HG03103 (cell line): ENCODE data around the gene ZCCHC3.

ENCODE experiments used
- ATAC-seq: cut with Tn5 transposase; IDR thresholded peaks from one replicate; pipeline ENCODE4 v1.9.1; 2021; ENCODE audit warnings: low read depth; ENCODE audit not compliant: unreplicated experiment

Gene ZCCHC3

DNA sequence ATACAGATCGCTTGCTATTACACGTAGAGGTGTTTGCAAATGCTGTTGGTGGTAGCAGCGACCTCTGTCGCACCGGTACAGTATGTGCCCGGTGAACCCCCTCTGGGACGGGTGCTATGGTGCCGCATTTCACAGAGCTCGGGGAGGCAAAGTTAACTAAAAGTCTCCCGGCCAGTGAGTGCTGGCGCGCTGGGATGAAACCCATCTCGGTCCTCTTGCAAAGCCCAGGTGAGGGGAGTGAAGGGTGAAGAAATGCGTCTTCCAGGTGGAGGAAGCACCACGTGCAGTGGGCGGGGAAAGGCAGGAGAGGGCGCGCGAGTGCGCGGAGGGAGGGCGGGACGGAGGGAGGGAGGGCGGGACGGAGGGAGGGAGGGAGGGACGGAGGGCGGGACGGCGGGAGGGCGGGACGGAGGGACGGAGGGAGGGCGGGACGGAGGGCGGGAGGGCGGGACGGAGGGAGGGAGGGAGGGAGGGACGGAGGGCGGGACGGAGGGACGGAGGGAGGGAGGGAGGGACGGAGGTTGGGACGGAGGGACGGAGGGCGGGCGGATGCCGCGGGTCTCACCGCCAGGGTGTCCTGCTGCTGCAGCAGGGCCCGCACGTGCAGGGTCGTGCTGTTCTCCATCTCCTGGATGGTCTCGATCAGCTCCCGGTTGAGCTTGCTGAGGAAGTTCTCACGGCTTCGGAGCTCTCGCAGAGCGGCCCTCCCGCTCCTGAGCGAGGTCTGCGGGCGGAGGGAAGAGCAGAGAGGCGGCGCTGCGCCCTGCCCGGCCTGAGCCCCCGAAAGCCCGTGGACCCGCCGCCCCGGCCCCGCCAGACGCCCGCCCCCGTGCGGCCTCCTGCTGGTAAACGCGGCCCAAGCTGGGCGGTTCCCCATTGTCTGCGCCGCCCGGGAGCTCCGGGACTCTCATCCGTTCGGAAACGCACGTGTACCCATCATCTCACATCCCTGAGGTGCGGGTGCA is 18.5 kb upstream of the ZCCHC3 start:
- ATAC-seq = no peak

DNA sequence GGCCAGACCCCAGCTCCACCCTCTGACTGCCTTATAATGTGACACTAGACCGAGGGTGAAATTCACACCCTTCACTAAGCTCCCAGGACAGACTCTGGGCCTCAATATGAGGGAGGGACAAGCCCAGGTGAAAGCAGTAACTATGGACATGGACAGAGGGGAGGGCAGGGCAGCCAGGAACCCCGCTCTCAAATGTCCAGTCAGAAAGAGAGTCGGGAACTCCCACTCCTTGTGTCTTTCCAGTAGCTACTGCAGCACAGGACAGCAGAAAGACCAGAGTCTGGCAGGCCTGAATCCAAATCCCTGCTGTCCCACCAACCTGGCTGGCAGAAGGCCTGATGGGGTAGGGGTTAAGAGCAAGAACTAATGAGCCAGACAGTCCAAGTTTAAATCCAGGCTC is 13.2 kb upstream of the ZCCHC3 start:
- ATAC-seq = no peak

DNA sequence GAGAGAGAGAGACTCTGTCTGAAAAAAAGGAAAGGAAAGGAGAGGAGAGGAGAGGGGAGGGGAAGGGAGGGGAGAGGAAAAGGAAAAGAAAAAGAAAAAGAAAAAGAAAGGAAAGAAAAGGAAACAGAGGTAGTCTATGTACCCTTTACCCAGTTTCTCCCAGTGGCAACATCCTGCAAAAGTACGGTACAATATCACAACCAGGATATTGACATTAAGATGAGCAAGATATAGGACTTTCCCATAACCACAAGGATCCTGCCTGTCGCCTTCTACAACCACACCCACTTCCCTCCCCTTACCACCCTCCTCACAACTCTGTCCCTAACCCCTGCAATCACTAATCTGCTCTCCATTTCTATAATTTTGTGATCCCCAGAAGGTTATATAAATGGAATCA is 10.9 kb upstream of the ZCCHC3 start:
- no peak for ATAC-seq

DNA sequence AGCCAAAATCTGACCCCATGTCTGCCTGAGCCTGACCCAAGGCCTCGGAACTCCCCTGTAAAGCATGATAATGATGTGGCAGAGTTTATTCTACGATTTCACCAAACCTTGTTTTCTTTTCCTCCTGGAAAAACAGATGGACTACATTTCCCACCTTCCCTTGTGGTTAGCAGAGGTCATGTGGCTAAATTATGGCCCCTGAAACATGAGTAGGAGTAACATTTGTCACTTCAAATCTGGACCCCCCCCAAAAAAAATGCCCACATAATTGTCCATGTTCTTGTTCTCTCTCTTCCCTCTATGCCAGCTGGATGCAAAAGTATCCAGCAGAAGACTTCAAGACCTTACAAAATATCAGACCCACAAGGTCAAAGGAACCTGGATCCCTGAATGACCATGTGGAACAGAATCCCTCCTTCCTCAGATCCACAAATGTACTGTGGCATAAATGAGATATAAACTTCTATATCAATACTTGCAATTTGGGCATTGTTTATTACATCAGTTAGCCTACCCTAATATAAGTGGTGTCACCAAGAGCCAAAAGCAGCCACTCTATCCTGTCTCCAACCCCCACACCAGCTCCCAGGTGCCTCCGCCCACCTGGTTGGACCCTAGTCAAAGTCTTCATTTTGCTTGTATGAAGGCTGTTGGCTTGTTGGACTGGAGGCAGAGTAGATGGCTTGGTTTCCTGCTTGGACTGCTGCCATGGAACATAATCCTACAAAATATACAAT is 8.2 kb upstream of the ZCCHC3 start:
- no peak for ATAC-seq

DNA sequence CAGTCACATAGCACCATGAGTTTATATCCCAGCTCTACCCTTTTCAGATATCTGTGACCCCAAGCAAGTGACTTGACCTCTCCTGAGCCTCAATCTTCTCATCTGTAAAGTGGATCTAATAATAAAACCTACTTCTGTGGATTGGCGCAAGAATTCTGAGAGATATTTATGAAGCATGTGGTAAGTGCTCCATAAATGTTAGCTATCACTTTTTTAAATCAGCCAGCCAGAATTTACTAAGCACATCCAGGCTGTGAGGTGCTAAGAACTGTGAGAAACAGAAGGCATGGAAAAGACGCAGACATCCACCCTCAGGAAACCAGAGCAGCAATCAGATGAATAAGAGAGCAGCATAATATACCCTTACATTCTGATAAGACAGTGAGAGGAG is 7.7 kb upstream of the ZCCHC3 start:
- no peak for ATAC-seq

DNA sequence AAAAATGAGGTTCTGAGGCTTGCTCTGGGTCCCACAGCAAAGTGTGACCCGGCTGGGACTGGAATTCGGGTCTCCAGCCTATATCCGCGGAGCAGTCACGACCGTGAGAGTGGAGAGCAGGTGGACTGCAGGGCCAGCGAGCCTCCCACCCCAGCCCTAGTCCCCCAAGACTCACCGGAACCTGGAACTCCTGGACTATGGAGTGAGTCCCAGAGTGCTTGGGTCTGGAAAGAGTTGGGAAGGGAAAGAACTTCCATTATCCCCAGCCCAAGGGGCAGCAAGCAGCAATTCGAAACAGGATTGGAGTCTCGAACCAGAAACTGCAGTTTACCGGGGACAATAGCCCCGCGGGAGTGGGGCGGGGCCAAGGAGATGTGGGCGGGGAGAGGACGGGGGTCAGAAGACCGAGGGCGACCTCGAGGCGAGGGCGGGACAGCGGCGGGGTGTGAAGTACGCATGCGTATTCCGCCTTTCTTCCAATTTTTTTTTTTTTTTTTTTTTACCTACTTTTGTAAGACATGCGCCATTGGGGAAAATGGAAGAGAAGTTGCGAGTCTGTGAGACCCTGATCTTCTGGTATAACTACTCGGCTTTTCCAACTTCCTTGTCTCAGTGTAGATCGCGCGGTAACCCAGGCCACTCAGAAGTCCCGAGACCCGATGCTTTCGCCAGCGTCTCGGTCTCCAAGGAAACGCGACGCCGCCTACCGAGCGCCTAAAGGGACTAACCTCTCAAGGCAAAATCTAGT is 7.1 kb upstream of the ZCCHC3 start, which contains the start of gene C20orf96:
Gene C20orf96, minus strand, starts transcription at position 667 of the 748 bp plus-strand sequence. Its CDS starts 140 bp downstream, at position 527.
- ATAC-seq = peak; percentile 63

DNA sequence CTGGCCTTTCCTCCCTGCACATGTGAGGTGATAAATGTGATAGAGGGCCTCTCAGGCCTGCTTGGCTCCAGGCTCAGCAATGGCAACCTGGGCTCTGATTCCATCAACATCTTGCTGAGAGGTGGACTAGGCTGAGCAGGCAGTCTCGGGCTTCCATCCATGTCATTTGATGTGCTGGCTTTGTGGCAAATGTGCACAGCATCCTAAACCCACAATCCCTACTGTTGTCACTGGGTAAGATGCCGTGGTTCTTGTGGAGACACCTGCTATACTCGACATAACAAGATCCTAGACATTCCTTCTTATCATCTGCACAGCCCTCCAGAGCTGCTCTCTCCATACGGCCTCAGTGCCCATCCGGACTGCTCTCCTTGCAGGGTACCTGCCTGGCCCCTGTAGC is 2.8 kb upstream of the ZCCHC3 start:
- no peak for ATAC-seq

DNA sequence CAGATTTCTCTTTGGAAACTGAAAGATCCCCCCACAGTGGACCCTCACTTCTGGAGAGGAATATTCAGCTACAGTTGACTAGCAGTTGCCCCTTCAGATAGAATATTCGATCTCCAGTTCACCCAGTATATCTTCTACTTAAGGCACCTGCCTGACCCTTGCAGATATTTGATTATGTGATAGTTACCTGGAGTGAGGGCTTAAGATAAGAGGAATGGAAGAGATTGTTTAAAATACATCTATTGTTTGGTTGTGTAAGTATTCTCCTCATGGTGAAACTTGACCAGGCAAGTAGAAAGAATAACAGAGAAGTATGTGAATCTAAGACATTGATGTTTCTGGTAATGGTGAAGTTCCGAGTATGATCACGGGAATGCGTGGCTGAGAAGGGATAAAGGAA is 1.6 kb upstream of the ZCCHC3 start:
- ATAC-seq = no peak

DNA sequence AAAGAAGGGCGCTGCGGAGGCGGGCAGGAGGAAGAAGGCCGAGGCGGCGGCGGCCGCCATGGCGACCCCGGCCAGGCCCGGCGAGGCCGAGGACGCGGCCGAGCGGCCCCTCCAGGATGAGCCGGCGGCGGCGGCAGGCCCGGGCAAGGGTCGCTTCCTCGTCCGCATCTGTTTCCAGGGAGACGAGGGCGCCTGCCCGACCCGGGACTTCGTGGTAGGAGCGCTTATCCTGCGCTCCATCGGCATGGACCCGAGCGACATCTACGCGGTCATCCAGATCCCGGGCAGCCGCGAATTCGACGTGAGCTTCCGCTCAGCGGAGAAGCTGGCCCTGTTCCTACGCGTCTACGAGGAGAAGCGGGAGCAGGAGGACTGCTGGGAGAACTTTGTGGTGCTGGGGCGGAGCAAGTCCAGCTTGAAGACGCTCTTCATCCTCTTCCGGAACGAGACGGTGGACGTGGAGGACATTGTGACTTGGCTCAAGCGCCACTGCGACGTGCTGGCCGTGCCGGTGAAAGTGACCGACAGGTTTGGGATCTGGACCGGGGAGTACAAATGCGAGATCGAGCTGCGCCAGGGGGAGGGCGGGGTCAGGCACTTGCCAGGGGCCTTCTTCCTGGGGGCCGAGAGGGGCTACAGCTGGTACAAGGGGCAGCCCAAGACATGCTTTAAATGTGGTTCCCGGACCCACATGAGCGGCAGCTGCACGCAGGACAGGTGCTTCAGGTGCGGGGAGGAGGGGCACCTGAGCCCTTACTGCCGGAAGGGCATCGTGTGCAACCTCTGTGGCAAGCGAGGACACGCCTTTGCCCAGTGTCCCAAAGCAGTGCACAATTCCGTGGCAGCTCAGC is 780 bp downstream of the ZCCHC3 start:
- ATAC-seq = peak; percentile 23

DNA sequence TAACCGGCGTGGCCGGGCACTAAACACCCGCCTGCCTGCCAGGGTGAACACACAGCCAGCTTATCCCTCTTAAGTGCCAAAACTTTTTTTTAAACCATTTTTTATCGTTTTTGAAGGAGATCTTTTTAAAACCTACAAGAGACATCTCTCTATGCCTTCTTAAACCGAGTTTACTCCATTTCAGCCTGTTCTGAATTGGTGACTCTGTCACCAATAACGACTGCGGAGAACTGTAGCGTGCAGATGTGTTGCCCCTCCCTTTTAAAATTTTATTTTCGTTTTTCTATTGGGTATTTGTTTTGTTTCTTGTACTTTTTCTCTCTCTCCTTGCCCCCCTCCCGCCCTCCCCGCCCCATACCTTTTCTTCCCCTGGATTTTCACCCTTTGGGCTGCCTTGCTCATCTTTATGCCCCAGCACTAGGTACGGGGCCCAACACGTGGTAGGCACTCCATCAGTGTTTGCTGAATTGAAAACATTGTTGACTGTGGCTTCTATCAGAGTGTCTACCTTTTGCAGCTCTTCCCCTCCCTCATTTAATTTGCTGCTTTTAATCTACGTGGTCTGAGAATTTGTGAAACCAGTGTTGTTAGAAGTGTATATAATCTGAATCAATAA is 1.5 kb downstream of the ZCCHC3 start:
- ATAC-seq = no peak

DNA sequence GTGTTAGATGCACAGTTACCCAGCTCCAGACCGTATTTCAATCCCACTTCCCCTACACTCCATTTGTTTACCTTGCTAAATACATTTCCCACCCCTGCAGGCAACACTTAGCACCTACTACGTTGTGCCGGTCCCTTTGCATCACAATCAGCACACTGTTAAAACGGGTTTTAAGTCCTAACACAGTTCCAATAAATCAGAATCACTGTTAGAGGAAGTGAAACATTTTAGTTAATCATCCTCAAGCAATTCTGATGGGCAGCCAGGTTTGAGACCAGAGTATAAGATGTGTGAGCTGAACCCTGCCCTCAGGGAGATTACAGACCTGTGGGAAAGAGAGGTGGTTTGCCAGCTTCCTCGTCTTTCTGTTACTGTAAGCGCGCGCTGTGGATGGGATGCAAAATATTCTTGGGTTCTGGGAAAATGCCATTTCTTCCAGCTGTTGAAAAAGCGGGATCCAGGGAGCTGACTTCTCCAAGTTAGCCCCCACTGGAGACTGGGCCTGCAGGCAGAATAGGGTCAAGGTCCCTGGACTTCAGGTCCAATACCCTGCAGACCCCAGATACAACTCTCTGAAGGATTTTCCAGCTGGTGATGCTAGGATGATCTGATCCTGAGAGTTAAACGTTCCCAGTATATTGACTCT is 3.1 kb downstream of the ZCCHC3 start:
- ATAC-seq = no peak

DNA sequence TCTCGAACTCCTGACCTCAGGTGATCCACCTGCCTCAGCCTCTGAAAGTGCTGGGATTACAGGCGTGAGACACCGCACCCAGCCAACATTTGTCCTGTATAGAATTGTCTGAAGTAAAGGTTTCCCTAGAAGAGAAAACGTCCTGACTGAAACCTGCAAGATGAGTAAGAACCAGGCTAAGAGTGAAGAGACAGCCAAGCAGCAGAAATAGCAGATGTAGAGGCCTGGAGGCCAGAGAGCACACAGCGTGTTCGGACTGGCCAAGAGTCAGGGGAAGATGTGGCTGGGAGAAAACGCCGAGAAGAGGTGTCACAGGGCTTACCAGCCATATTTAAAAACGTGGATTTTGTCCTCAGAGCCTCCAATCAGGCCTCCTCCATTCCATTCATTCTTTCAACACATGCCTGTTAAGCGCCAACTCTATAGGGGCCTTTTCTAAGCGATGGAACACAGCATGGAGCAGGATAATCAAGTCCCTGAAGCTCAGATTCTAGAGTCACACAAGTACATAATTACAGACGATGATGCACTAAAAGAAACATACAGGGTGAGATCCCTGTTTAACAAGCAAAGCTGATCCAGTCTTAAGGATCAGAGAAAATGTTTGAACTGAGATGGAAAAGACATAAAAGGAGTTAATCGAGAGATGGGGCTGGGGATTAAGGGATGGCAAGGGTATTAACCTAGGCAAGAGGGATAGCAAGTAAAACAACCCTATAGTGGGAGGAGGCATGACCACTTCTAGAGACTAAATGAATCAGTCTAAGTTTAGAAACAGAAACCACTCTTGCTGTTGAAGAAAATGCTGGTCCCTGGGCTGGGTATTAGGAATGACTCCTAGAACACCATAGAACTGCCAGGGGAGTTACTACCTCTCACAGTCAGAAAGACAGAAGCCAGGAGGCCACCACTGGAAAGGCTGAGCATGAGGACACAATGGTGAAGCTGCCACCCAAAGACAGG is 4.8 kb downstream of the ZCCHC3 start:
- no peak for ATAC-seq

DNA sequence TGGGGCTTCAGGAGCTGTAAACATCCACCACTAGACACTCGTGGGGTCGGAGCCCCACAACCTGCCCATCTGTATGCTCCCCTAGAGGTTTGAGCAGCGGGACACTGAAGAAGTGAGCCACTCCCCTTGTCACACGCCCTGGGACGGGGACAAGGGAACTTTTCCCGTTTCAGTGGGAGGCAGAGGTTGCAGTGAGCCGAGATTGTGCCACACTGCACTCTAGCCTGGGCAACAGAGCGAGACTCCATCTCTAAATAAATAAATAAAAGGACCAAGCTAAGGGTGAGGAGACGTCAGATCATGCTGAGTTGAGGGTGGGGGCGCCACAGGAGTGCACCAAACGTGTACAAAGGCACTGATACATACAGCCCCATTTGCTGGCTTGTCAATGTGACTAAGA is 8.4 kb downstream of the ZCCHC3 start:
- no peak for ATAC-seq

DNA sequence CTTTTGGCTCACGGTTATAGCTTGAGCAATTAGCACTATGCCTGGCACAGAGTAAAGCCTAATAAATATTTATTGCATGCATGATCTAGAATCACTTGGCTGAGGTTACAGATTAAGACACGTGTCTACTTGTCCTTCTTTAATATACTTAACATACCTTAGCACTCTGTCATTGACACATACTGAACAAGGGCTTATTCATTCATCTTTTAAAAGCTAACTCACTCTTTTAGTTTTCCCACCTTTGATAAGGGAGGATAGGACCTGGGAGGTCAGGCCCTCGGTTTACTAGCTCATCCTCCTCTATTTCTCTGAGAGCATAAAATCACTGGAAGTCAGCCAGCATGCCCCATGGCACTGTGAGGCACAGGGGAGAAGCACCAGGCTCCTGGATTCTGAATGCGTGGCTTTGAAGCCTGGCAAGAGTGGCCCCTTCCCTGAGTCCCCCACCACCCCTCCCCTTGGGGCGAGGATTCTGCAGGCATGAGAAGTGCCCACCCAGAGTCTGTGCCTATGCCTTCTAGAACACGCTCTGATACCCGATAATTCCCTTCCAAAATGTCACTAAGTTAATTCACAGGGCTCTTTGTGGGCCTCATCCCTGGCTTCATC is 11.2 kb downstream of the ZCCHC3 start:
- no peak for ATAC-seq

DNA sequence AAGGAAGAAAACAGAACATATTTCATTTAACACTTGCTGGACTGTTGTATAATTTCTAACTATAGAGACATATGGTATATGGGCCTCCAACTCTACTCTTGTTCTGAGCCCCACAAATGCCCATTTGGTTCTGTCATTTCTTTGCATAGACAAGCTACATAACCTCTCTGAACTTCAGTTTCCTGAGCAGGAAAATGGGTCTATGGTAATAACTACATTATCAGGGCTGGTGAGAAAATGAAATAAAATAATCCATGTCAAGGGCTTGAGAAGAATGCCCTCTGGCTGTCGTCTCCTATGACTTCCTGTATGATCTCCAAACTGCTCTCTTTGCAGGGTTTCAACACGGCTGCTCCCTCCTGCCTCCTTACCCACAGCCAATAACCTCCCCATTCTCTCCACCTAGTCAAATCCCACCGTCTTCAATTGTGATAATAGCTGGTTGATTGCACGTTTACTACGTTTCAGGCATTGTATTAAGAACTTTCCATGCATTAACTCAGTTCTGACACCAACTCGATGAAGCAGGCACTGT is 12.0 kb downstream of the ZCCHC3 start:
- no peak for ATAC-seq

DNA sequence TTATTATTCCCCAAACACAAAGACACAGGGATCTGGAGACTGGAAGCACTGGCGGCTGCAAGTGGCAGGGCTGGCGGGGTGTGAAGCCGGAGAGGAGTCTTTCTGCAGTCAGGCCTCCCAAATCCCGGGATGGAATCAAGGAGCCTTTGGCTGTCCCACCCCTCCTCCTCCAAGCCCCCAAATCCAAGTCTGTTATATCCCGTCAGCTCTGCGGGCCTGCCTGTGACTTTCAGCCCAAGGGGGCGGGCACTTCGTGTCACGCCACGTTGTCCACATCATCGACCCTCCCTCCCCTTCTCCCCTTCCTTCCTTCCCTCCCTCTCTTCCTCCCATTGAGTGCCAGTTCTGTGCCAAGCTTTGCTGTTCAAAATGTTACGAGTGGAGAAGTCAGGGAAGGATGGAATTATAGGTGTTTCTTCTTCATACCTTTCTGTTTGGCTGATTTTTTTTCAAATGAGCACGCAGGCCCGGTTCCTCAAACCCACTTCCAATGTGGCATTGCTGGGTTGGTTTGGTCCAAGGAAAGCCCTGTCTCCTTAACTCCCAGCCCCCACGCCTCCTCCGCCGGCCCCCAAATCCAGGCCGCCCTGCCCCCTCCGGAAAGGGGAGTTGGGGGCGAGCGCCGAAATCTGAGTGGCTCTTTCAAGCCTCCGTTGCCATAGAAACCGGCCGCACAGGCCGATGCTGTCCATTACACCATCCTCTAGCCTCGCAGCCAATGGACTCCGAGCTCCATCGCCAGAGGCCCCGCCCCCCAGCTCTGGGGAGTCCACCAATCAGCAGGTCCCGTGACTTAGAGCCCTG is 12.7 kb downstream of the ZCCHC3 start:
- ATAC-seq = peak; percentile 90

DNA sequence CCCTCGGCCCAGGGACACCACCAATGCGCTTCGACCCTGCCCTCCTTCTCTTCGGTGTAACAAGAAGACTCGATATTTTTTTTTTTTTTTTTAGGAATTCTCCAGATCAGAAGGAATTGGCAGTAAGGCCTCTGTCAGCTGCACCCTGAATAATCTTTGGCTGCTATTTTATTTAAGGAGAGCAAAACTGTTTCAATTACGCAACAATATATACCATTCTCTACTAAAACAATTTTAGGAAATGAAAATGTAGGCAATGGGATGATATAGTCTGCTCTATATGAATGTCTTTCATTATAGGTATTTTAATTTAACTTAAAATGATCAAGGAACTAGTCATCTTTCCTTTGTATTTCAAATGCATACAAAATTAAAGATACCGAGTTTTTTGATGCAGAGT is 13.3 kb downstream of the ZCCHC3 start:
- ATAC-seq = no peak
